Measurements from ENCODE around the gene NAMPT.
"Not testable (repeated sequence)": the region's sequence is repeated elsewhere in the genome, so short reads cannot be mapped to it uniquely, and the experiment has no call there.

The NAMPT gene

DNA sequence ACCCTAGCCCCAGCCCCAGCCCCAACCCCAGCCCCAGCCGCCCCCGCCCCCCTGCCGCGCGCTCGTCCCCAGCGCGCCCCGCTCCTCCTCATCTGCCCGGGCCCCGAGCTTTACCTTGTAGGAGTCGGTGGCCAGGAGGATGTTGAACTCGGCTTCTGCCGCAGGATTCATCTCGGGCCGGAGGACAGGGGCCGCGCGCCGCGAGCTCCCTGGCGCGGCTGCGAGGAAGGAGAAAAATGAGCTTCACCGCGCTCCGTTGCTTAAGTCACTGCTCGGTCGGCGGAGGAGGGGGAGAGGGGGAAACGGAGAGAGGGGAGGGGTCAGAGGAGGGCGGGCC is at the start of gene NAMPT:
Gene NAMPT, minus strand, starts transcription at position 270 of the 337 bp plus-strand sequence. Its CDS starts 99 bp downstream, at position 171.
- no peak for DNase-seq (ENCODE audit: low read depth, low spot score)

DNA sequence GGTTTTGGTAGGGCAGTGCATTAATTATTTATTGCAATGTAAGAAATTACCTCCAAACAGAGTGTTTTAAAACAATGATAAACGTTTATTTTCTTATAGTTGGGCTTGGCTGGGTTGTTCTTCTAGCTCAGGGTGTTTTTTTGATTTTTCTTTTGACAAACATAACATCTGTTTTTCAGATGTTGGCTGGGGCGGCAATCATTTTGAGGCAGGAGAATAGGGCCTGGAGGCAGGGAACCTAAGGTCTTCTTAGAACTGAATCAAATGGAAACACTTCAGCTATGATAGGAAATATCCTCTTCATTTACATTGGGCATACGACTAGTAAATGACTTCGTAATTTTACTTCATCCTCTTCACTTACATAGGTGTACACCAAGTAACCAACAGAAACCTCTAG is 47.4 kb upstream of the NAMPT start:
- DNase-seq (ENCODE audit: low read depth, low spot score) = no peak

DNA sequence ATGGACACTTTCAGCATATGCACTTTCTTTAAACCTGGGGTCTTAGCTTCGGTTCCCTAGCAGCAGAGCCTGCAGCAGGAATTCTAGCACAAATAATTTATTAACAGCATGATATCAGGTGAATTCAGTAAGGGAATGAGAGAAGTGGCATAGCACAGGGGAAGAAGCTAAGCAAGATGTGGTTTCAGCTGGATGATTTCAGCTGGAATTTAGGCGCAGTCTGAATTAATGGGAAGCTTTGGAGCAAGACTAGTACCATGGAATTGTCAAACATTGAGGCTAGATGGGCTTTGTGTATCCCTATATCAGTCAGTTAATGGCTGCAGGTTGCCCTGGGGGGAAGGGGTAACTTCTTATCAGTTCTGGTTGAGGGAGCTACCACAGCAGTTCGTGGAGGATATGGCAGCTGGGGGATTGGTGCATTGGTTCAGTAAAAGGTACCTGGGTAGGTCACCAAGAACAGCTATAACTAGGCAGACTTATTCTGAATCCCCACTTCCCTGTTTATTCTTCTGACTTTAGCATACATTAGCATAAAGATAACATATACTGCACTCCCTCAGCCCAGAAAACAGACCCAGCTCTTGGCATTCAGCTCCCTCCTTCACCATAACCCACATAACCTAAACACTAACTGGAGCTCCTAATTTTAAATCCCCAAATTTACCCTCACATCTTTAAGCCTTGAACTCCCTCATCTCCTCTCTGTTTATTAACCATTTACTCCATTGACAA is 46.8 kb upstream of the NAMPT start:
- DNase-seq (ENCODE audit: low read depth, low spot score) = no peak

DNA sequence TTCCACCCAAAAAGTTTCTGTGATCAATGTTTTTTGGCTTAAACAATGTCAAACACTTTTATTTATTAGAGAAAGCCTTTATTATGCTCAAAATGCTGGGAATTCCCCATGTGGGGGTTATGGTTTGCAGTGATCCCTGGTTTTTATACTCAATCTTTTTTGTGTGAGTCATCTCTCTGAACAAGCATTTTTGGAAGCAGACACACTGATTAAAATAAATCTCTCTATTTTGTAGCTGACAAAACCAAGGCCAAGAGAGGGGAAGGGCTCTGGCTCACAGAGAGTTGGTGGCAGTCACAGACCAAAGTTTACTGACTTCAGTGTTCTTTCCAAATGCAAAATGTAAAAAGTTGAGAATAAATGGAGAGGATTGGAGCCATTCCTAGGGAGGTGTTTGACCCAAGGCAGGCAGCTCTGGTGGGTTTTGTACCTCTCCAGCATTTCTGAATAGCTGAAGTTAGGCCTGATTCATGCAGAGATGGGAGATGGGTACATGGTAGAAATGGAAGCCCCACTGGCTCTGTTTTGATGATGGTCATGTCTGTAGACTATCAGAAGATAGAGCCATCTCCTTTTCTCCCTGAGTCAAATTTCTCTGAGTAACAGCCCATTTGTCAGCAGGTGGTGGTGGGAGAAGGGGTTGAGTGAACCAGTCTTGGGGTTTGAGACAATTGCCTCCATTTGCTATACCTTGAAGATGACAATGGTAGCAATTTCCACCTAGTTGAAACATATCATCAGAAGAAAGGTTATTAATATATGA is 45.4 kb upstream of the NAMPT start:
- DNase-seq (ENCODE audit: low read depth, low spot score) = no peak

DNA sequence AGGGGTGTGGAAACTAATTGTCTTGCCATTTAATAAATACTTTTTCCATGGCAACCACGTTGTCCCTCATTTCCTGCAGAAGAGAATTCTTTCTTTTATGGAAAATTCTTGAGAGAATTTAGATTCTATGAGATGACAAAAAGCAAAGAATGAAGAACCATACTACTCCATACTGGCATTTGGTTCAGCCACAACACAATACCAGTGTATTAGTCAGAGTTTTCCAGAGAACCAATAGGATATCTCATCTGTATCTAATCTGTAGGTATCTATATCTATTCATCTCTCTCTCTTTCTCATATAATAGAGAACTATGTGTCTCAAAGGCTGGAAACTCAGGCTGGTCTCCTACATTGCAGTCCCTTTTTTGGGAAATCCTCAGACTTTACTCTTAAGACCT is 44.6 kb upstream of the NAMPT start:
- DNase-seq (ENCODE audit: low read depth, low spot score) = no peak

DNA sequence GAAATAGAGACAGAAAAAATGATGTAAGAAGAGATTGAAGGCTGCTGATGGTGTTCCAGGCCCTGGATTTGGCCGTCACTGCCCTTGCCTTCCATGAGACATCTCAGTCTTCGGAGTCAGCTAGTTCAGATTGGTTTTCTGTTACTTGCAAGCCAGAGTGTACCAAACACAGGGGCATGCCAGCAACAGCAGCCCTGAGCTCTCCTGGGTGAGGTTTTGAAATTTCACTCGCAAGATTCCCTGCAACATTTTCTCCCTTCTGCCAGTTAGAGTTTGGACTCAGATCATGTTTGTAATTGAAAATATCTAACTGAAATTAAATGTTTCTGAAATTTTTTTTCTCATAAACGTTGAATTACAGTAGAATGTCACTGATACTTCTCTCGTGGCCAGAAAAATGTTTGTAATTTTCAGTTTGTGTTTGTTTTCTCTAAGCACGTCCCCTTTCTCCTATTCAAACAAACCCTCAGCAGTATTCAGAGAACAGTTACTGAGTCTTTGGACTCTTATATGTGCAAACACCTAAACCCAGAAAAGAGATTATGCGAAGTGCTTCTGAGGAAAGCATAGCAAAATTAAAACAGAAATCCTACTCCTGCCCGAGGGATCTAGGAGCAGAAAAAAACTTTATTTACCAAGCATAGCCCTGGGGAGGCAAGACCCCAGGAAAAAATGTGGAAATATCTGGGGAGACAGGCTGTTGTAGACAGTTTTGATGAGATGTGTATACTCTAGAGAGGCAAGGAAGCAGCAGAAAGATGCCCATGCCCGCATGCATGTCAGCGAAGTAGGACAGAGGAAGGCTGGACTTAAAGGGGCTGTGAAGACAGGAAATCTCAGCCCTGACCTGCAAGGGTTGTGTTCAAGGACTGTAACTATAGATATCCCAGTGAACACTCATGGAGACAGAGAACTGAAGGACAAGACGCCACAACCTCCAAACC is 43.0 kb upstream of the NAMPT start:
- DNase-seq (ENCODE audit: low read depth, low spot score) = no peak

DNA sequence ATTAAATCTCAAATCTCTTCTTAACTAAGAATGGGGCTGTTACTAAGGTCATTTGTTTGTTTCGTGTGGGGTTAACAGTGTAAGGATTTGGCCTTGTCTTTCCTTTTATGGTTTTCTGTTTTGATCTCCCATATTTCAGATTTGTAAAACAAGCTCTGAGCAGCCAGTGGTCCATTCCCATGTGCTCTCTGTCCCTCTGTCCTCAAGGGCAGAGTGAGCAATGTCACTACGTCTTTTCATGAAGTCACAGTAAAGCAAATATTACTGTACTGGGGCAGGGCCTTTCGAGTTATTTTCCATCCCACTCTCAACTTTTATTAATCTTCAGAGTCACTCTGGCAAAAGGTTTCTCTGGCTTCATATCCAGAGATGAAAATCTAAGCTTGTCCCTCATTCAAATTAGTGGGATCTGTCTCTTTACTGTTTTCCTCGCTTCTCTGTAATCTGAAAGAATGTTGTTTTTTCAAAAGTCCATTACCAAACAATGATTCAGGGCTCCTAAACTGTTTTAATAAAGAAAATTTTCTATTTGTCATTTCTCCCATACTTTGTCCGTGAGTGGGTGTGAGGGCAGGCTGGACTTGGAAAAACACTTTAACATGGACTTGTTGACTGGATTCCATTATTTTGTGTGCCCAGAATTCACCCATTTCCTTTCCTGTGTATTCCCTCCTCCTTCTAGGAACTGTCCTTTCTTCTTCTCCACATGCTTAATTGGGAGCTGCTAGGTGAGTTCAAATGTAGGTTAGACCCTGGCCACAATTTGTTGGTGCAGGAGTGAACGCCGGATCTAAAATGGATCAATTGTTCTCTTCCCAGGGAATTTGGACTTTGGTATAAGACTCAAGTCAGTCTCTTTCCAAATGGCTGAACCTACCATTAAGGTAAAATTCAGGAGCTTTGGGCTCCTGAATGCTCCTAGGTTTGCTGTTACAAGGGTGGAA is 42.1 kb upstream of the NAMPT start:
- DNase-seq (ENCODE audit: low read depth, low spot score) = no peak

DNA sequence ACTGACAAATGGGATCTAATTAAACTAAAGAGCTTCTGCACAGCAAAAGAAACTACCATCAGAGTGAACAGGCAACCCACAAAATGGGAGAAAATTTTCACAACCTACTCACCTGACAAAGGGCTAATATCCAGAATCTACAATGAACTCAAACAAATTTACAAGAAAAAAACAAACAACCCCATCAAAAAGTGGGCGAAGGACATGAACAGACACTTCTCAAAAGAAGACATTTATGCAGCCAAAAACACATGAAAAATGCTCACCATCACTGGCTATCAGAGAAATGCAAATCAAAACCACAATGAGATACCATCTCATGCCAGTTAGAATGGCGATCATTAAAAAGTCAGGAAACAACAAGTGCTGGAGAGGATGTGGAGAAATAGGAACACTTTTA is 39.7 kb upstream of the NAMPT start:
- not testable (repeated sequence) for DNase-seq (ENCODE audit: low read depth, low spot score)

DNA sequence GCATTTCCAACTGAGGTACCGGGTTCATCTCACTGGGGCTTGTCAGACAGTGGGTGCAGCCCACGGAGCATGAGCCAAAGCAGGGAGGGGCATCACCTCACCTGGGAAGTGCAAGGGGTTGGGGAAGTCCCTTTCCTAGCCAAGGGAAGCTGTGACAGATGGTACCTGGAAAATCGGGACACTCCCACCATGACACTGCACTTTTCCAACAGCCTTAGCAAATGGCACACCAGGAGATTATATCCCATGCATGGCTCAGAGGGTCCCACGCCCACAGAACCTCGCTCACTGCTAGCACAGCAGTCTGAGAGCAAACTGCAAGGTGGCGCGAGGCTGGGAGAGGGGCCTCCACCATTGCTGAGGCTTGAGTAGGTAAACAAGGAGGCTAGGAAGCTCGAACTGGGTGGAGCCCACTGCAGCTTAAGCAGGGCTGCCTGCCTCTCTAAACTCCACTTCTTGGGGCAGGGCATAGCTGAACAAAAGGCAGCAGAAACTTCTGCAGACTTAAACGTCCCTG is 35.5 kb upstream of the NAMPT start:
- DNase-seq (ENCODE audit: low read depth, low spot score) = not testable (repeated sequence)

DNA sequence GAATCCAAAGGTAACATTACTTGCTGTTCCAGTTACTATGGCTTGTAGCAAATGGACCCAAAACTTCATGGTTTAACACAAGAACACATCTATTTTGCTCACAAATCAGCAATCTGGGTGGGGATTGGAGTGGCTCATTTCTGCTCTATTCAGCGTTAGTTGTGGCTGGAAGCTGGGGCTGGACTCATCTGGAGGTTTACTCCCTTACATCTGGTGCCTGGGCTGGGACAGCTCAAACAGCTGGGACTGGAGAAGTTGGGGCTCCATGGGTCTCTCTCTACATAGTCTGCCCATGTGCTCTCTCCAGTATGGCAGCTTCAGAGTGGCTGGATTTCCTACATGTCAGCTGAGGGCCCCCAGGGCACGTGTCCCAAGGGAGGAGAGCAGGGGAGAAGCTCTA is 33.7 kb upstream of the NAMPT start:
- DNase-seq (ENCODE audit: low read depth, low spot score) = no peak

DNA sequence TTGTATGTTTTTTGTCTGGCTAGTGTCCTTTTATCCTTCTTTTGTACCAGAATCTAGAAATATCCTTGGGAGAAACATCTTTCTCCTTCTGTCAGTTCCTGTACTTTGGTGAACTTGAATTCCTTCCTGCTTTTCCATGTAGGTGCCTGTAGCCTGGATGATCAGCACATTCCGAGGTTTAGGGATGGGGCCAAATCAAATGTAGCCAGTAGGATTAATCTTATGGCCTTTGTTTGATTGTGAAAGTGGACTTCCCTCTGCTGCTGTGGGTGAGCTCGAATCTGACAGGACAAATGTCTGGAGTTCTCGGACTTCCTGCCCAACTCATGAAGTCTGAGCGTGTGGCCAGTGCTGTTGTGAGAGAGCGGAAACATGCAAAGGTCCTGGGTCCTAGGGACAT is 33.2 kb upstream of the NAMPT start:
- no peak for DNase-seq (ENCODE audit: low read depth, low spot score)

DNA sequence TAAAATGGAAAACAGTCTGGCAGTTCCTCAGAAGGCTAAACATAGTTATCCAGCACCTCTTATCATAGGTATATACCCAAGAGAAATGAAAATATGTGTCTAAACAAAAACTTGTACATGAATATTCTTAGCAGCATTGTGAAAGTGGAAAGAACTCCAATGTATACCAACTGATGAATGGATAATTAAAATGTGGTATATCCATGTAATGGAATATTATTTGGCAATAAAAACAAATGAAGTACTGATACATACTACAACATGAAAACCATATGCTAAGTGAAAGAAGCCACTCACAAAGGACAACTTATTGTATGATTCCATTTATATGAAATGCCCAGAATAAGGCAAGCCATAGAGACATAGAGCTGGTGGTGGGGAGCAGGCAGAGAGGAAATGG is 32.2 kb upstream of the NAMPT start:
- no peak for DNase-seq (ENCODE audit: low read depth, low spot score)

DNA sequence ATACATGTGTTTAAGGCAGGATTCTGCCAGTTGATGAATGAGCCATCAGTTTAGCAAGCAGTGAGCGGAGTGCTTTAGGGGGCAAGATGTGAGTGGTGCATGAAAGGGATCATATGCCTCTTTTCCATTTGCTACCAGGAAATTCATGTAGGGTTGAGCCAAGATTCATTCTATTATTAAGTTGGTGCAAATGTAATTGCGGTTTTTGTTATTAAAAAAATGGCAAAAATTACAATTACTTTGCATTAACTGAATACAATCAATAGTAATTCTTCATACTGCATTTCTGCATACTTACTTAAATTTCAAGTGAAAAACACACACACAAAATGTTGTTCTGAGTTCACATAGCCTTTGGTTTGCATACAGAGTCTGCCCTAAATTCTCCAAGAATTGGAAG is 30.1 kb upstream of the NAMPT start:
- DNase-seq (ENCODE audit: low read depth, low spot score) = no peak

DNA sequence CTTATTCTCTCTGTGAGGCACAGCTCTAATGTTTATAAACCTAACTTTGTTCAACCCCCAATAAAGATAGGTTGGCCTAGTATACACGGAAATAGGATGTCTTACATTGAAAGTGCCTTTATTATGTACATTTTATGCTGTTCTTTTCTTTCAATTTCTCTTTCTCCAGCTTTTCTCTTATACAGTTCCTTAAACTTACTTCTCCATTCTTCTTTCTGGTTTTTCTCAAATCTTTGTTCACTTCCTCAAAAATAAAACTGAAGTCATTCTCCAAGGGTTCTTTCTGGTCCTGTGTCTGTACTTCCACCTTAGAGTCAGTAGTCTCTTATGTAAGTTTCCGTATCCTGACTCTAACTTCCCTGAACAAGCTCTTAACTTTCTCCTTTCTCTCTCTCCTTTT is 29.2 kb upstream of the NAMPT start:
- no peak for DNase-seq (ENCODE audit: low read depth, low spot score)

DNA sequence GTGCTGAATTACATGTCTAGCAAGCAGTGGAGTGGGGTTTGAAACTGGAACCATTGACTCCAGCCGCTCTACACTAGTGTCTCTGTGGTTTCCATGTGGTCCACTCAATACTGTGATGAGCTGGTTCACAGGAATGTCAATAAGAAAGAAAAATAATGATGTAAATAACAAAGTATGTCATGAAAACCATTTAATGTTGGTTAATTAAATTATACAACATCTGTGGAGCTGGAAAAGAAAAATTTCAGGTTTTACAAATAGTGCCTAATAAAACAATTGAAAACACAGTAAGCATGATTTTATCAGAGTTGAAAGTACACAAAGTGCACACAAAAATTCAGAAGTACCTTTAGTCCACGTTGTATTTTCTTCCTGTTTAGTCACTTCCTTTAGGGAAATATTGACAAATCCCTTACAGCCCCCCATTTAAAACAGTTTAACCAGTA is 28.7 kb upstream of the NAMPT start:
- DNase-seq (ENCODE audit: low read depth, low spot score) = no peak

DNA sequence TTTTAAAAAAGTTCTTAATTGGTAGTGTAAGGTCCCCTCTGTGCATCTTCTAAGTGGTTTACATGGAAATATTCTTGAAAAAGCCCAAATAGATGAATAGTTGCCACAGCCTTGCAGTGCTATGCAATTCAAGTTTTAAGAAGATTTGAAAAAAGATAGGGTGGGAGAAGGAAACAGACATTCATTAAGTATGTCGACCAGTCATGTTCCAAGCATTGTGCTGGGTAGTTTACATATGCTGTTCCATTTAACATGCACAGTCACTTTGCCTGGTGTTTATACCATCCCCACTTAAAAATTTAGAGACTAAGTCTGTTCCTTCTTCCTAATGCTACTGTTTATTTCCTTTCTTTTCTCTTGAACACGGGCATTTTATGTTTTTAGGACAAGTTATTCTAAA is 28.1 kb upstream of the NAMPT start:
- DNase-seq (ENCODE audit: low read depth, low spot score) = no peak

DNA sequence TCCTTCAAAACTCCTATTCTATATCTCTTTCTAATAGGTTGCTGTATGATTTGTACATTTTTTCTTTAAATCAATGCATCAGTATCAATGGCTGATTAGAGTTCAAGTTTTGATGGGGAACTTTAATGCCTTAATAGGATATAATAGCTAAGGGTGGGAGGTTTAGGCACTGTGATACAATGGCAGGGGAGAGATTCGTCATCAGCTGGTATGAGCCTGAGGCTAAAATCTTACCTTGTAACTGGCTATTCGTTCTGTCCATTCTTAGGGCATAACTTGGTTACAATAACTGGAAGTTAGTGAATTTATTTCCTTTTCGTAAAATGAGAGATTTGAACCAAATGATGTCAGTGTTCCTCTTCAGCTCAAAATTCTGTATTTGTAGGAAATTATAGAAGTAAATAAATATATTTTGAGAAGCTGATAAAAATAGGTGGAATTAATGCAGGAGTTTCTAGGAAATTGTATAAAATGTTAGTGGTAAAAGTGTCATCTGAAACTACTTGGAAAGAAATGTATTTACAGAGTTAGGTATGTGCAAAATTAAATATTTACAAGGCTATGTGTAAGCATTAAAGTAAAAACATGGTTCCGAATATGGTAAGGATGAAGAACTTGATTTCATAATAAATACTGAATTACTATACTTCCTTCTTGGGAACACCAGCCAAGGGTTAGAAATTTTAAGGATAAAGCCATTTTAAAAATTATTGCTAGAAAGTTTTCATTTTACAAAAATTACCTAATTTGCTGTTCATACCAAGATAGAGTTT is 27.5 kb upstream of the NAMPT start:
- DNase-seq (ENCODE audit: low read depth, low spot score) = no peak

DNA sequence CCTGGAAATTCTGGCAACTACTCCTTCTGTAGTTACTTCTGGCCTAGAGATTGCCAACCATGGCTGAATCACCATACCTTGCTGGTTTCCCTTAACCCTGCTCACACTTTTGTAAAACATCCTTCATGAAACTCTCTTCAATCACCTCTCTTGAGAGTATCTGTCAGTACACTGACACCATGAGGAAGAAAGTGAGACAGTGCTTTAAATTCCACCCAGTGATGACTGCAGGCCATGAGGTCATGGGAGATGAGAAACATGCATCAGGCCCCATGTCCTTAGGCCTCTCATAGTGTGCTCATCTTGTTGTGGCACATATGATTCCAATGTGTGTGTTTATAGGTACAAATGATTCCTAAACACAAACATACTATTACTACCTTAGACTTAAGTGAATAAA is 24.6 kb upstream of the NAMPT start:
- DNase-seq (ENCODE audit: low read depth, low spot score) = no peak

DNA sequence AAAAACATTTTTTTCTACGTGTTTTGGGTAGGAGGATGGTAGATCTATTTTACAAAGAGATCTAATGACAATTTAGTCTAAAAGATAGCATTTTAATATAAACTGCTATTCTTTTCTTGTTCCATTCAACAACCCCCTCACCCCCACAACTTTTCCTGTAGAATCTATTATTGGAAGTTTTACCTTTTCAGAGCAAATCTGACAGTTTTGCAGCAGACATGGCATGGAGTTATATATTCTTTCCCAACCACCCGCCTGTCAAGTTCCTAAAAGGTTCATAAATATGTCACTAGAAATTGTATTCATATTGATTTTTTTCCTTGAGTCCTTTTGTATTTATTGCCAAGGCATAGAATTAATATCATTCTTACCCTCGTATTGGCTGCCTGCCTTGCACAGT is 21.5 kb upstream of the NAMPT start:
- no peak for DNase-seq (ENCODE audit: low read depth, low spot score)

DNA sequence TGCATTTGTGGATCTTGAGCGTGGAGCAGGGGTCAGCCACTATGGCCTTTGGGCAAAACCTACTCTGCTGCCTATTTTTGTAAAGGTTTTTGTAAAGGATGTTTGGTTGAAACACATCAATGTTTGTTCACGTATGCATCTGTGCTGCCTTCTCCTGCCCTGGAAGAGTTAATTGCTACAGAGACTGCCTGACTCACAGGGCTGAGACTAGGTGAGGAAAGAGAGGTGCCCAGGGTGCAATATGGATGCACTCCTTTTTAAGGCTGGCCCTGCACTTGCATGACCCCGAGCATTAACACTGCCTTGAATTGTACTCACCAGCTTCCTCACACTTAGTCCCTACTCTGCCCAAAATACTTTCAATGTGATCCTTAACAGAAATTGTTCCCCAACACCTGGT is 20.9 kb upstream of the NAMPT start:
- DNase-seq (ENCODE audit: low read depth, low spot score) = no peak

Data from brain pericyte (primary cell).